Lower lobe of right lung (tissue), 2 donors: Measurements from ENCODE around the gene PDE4D. TPM values are rescaled to one million over a fixed set of nuclear protein-coding genes. Genes with fewer than 3 reads are reported as not detected.

Experiments used
- ATAC-seq, 2 donors: fragments of 200-7000 bp; cut with Tn5 transposase; one replicate each; pipeline ENCODE4 v1.9.1; 2020 to 2022; ENCODE audit warnings: mild to moderate bottlenecking in 2 of 2, moderate library complexity in 2 of 2
- DNase-seq: peaks from one replicate; pipeline ENCODE4 v3.0.0-alpha.2; 2020
- H3K27ac ChIP-seq: fragments of 200-600 bp; one replicate; pipeline ENCODE4 v1.8.0; 2022
- H3K27me3 ChIP-seq: fragments of 200-600 bp; one replicate; pipeline ENCODE4 v1.8.0; 2022; ENCODE audit warnings: low read depth
- H3K36me3 ChIP-seq: fragments of 200-600 bp; one replicate; pipeline ENCODE4 v1.8.0; 2022; ENCODE audit warnings: mild to moderate bottlenecking
- H3K4me1 ChIP-seq: fragments of 200-600 bp; one replicate; pipeline ENCODE4 v1.8.0; 2022
- H3K4me3 ChIP-seq: fragments of 200-600 bp; one replicate; pipeline ENCODE4 v1.8.0; 2022; ENCODE audit warnings: mild to moderate bottlenecking
- H3K9me3 ChIP-seq: fragments of 200-600 bp; one replicate; pipeline ENCODE4 v1.8.0; 2022
- intact Hi-C: fragments of 100-400 bp; cut with DNase I; formaldehyde crosslinking; loops from one replicate; pipeline ENCODE4 v1.11.0; 2022
- total RNA-seq: library from RNA; stranded (reverse); fragmentation: NEBNext Ultra II Directional; extraction: Animal tissue kit (Norgen Biotek cat#: 25700); gene quantifications from one replicate; pipeline ENCODE4 v1.2.1, GENCODE V29; 2021
- TF ChIP-seq, protein P1 (sequence below): fragments of 200-600 bp; IDR thresholded peaks from one replicate; pipeline ENCODE4 v1.8.0; 2022; ENCODE audit warnings: antibody characterized with exemption, mild to moderate bottlenecking
- donor health status: DM: no; HTN: yes; CAD: no; lungs with severe emphysema.

The PDE4D gene
- total RNA-seq, 1 donor from 2014 or later = 71.3 TPM

DNA sequence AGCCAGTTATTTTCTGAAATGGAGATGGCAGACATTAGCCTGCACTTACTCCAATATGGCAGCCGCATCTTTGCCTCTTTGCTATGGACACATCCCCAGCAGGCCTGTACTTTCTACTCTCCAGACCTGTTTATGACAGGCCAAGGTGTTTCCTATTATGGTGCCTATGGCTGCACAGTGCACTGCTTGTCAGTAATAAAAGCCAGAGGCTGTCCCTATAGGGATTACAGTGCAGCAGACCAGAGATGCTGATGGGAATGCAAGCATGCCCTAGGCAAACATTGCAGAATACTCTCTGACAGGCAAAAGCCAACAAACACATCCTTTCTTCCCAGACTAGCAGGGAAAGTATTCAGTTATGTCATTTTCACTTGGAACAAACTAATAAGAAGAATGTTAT, 867.8 kb downstream of the PDE4D start:
- no peaks in the 10 kb centered on the region for H3K36me3 ChIP-seq
- no peaks in the 10 kb centered on the region for H3K27me3 ChIP-seq
- peak in 1 of 2 donors; percentile 18 for ATAC-seq
- no peak overlapping the region for H3K4me3 ChIP-seq
- intact Hi-C loops = no loop called here
- DNase-seq = no peak
- TF ChIP-seq, protein P1, sequence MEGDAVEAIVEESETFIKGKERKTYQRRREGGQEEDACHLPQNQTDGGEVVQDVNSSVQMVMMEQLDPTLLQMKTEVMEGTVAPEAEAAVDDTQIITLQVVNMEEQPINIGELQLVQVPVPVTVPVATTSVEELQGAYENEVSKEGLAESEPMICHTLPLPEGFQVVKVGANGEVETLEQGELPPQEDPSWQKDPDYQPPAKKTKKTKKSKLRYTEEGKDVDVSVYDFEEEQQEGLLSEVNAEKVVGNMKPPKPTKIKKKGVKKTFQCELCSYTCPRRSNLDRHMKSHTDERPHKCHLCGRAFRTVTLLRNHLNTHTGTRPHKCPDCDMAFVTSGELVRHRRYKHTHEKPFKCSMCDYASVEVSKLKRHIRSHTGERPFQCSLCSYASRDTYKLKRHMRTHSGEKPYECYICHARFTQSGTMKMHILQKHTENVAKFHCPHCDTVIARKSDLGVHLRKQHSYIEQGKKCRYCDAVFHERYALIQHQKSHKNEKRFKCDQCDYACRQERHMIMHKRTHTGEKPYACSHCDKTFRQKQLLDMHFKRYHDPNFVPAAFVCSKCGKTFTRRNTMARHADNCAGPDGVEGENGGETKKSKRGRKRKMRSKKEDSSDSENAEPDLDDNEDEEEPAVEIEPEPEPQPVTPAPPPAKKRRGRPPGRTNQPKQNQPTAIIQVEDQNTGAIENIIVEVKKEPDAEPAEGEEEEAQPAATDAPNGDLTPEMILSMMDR = no peak
- H3K9me3 ChIP-seq = no peaks in the 10 kb centered on the region
- H3K27ac ChIP-seq = no peak overlapping the region
- H3K4me1 ChIP-seq = no peaks in the 10 kb centered on the region

DNA sequence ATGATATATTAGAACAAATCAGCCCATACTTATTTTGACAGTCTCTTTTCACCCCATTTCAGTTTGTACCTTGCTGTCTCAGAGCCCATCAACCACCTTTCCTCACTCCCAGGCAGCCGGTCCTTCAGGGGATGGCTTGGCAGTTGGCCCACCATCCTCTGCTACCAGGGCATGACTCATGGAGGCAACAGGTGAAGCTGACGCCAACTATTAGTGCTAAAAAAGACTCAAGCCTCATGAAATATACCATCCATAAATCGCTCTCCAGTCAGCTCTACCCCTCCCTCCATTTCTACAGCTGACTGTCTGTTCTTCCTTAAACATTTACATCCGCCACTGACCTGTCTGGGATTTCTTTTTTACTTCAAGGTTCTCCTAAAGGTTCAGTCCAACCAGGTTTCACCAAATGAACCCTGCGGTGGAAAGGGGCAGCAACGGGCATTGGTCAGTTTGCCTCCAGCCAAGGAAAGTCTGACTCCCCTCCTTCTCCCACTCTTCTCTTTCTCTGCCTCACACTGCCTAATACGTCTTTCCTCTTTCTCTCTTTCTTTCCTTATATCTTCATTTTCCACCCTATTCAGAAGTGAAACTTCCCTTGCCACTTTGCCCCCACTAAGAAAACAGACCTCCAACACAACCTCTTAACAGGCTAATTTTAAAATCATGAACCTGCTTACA, 871.5 kb downstream of the PDE4D start:
- H3K9me3 ChIP-seq = no peaks in the 10 kb centered on the region
- intact Hi-C loops = no loop called here
- H3K4me1 ChIP-seq = no peaks in the 10 kb centered on the region
- H3K27ac ChIP-seq = no peak overlapping the region
- H3K4me3 ChIP-seq = no peak overlapping the region
- H3K27me3 ChIP-seq = no peaks in the 10 kb centered on the region
- DNase-seq (peak; percentile 61), ATAC-seq (peak in 1 of 2 donors; percentile 73)
- TF ChIP-seq, protein P1 = no peak
- no peaks in the 10 kb centered on the region for H3K36me3 ChIP-seq

DNA sequence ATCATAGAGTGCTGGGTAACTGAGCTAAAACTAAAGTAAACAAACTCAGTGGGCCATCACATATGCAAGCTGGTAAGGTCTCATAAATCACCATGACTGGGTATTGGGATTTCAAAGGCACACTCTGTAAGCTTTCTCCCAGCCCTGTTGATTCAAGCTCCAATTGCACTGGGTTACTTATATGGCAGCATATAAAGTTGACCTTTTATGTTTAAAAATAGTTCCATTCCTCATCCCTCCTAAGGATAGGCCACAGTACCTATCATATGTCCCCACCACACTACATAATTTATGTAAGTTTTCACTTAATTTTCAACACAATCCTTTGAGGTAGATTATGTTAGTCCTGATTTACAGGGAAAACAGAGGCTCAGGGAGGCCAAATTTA, 872.2 kb downstream of the PDE4D start:
- Histone ChIP-seq H3K9me3 (no peaks in the 10 kb centered on the region), H3K4me3 (no peak overlapping the region), H3K27me3 (no peaks in the 10 kb centered on the region), H3K4me1 (no peaks in the 10 kb centered on the region), H3K27ac (no peak overlapping the region), H3K36me3 (no peaks in the 10 kb centered on the region)
- ATAC-seq (no peak), DNase-seq (no peak)
- intact Hi-C loops = no loop called here
- TF ChIP-seq, protein P1 = no peak

DNA sequence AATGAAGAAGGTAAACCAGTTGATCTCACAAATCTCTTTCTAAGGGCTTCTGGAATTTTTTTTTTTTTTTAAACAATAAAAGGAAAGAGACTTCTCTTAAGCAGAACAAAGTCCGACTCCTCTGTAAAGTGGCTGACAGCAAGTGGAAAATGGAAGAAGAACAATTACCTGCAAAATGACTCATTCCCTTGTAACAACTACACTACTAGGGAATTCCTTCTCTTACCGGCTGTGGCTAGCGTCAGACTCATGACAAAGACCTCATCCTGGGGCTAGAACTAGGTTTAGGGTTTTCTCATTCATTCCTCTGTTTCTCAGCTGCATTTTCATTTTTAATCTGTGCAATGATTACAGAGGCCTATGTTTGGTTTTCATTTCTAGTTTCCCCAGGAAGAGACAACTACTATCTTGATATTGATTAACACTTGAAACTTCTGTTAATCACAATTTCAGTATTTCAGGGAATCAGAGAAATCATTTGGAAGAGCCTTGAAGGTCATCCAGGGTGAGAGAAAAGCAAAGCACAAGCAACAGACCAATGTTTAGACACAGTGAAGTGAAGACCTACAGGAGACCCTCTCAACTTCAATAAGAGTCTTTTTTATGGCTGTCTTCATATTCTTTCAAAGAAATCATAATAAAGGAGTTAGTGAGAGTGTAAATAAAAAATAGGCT, 872.8 kb downstream of the PDE4D start:
- no peak overlapping the region for H3K27ac ChIP-seq
- no peak for DNase-seq
- intact Hi-C loops = no loop called here

DNA sequence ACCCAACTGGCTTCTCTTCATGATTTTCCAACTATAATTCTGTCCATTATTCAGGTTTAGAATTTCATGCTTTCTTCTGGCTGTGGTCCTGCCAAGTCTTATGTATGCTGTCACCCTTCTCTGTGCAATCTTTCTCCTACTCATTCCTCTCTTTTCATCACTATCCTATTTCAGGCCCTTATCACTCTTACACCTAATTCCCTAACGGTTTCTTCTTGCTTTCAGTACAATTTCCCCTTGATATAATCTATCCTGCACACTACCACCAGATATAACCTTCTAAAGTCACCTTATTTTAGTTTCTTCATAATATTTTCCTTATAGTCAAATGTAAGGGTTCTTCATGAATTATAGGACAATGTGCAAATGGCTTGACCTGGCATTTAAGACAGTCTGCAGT, 874.4 kb downstream of the PDE4D start:
- Histone ChIP-seq H3K4me1 (no peaks in the 10 kb centered on the region), H3K9me3 (no peaks in the 10 kb centered on the region), H3K27ac (no peak overlapping the region), H3K27me3 (no peaks in the 10 kb centered on the region), H3K36me3 (no peaks in the 10 kb centered on the region), H3K4me3 (no peak overlapping the region)
- no peak for DNase-seq
- ATAC-seq = peak in 1 of 2 donors; percentile 11
- TF ChIP-seq, protein P1 = no peak
- intact Hi-C loops = no loop called here

More for the DNA sequence above, 872.8 kb downstream of the PDE4D start:
- no peaks in the 10 kb centered on the region for H3K9me3 ChIP-seq
- H3K27me3 ChIP-seq = no peaks in the 10 kb centered on the region
- no peaks in the 10 kb centered on the region for H3K36me3 ChIP-seq
- peak in 1 of 2 donors; percentile 45 for ATAC-seq
- H3K4me3 ChIP-seq = no peak overlapping the region
- TF ChIP-seq, protein P1 = no peak
- no peaks in the 10 kb centered on the region for H3K4me1 ChIP-seq
